Ishikawa (cell line): Measurements from ENCODE around the gene PAM.

ENCODE experiments used
- CEBPB ChIP-seq: IDR thresholded peaks from 2 replicates; pipeline ENCODE4 v1.6.1; 2012
- CREB1 ChIP-seq: IDR thresholded peaks from 2 replicates; pipeline ENCODE4 v1.6.1; 2012; ENCODE audit warnings: low read depth
- EGR1 ChIP-seq: IDR thresholded peaks from 2 replicates; pipeline ENCODE4 v1.6.1; 2012
- EP300 ChIP-seq: IDR thresholded peaks from 2 replicates; pipeline ENCODE4 v1.6.1; 2012; ENCODE audit warnings: borderline replicate concordance
- FOXM1 ChIP-seq: IDR thresholded peaks from 2 replicates; pipeline ENCODE4 v1.6.1; 2012; ENCODE audit warnings: low read depth, borderline replicate concordance
- MAX ChIP-seq: IDR thresholded peaks from 2 replicates; pipeline ENCODE4 v1.6.1; 2012
- NFIC ChIP-seq: IDR thresholded peaks from 2 replicates; pipeline ENCODE4 v1.6.1; 2012
- RAD21 ChIP-seq: IDR thresholded peaks from 2 replicates; pipeline ENCODE4 v1.6.1; 2012; ENCODE audit warnings: low read depth
- REST ChIP-seq: IDR thresholded peaks from 2 replicates; pipeline ENCODE4 v1.6.1; 2012; ENCODE audit warnings: low read depth, mild to moderate bottlenecking
- TAF1 ChIP-seq: IDR thresholded peaks from 2 replicates; pipeline ENCODE4 v1.6.1; 2012; ENCODE audit warnings: low read depth, mild to moderate bottlenecking
- TCF12 ChIP-seq: IDR thresholded peaks from 2 replicates; pipeline ENCODE4 v1.6.1; 2012; ENCODE audit warnings: low read depth
- TEAD4 ChIP-seq: IDR thresholded peaks from 2 replicates; pipeline ENCODE4 v1.6.1; 2012
- USF1 ChIP-seq: IDR thresholded peaks from 2 replicates; pipeline ENCODE4 v1.6.1; 2012
- YY1 ChIP-seq: IDR thresholded peaks from 2 replicates; pipeline ENCODE4 v1.6.1; 2012; ENCODE audit warnings: low read depth
- ZBTB7A ChIP-seq: IDR thresholded peaks from 2 replicates; pipeline ENCODE4 v1.6.1; 2012; ENCODE audit warnings: low read depth

PAM gene

GRCh38 chr5:102858221-102858620 is 103.1 kb downstream of the PAM start:
- no peak for TF ChIP-seq EGR1
- no peak for TF ChIP-seq TCF12
- TF ChIP-seq TEAD4 = no peak
- no peak for TF ChIP-seq YY1
- TF ChIP-seq EP300 = no peak
- TF ChIP-seq NFIC = no peak

- TF ChIP-seq MAX (no peak), YY1 (no peak), TEAD4 (no peak), TAF1 (no peak), ZBTB7A (no peak), CREB1 (no peak), EP300 (no peak), RAD21 (no peak), TCF12 (no peak), USF1 (no peak), CEBPB (no peak), EGR1 (no peak), NFIC (no peak), FOXM1 (no peak), REST (no peak)
Observed at GRCh38 chr5:102858808-102859207, 103.7 kb downstream of the PAM start.

- TF ChIP-seq TEAD4 = no peak
- TF ChIP-seq EP300 = no peak
- no peak for TF ChIP-seq FOXM1
- TF ChIP-seq USF1 = no peak
- TF ChIP-seq ZBTB7A = no peak
- no peak for TF ChIP-seq CEBPB
- no peak for TF ChIP-seq YY1
- no peak for TF ChIP-seq TCF12
- no peak for TF ChIP-seq CREB1
- TF ChIP-seq EGR1 = no peak
- TF ChIP-seq RAD21 = no peak
- no peak for TF ChIP-seq MAX
Observed at GRCh38 chr5:102860035-102860434, 104.9 kb downstream of the PAM start.

- TF ChIP-seq ZBTB7A (no peak), NFIC (no peak), TEAD4 (no peak), CREB1 (no peak)
Observed at GRCh38 chr5:102863058-102863457, 108.0 kb downstream of the PAM start.

GRCh38 chr5:102863764-102864560 is 108.9 kb downstream of the PAM start:
- TF ChIP-seq CEBPB (no peak), RAD21 (no peak), FOXM1 (no peak), REST (no peak), EGR1 (no peak), TAF1 (no peak), NFIC (no peak), ZBTB7A (no peak), TCF12 (no peak), TEAD4 (no peak), CREB1 (no peak), USF1 (no peak), YY1 (no peak), MAX (no peak), EP300 (no peak)
